Esophagus muscularis mucosa (tissue), 4 donors: Measurements from ENCODE around the gene COQ2. TPM values are rescaled to one million over a fixed set of nuclear protein-coding genes. Genes with fewer than 3 reads are reported as not detected.

Experiments used
- DNase-seq: peaks from one replicate; pipeline ENCODE4 v3.0.0-alpha.2; 2017; ENCODE audit errors: extremely low spot score
- H3K27ac ChIP-seq, 4 donors: fragments of 200-600 bp; sonication (generic); replicated peaks in 1 of 4; 1 replicate in 3 of 4; 2 replicates in 1 of 4; pipeline ENCODE4 v1.5.1; 2016 to 2019; ENCODE audit warnings: mild to moderate bottlenecking in 1 of 4
- H3K27me3 ChIP-seq, 4 donors: fragments of 200-600 bp; sonication (generic); one replicate each; pipeline versions ENCODE4 v1.5.1 to v1.6.0; 2016 to 2019
- H3K36me3 ChIP-seq, 4 donors: fragments of 200-600 bp; sonication (generic); one replicate each; pipeline ENCODE4 v1.5.1; 2016 to 2019
- H3K4me1 ChIP-seq, 4 donors: fragments of 200-600 bp; sonication (generic); one replicate each; pipeline ENCODE4 v1.5.1; 2016 to 2019
- H3K4me3 ChIP-seq, 4 donors: fragments of 200-600 bp; sonication (generic); 1 replicate in 2 of 4; 2 replicates in 2 of 4; pipeline ENCODE4 v1.5.1; 2016 to 2019; ENCODE audit warnings: mild to moderate bottlenecking in 4 of 4, moderate library complexity in 1 of 4
- H3K9me3 ChIP-seq, 4 donors: fragments of 200-600 bp; sonication (generic); 1 replicate in 3 of 4; 2 replicates in 1 of 4; pipeline ENCODE4 v1.5.1; 2016 to 2019
- EP300 ChIP-seq: sonication (generic); formaldehyde crosslinking; IDR thresholded peaks from one replicate; pipeline ENCODE4 v1.6.1; 2017; ENCODE audit warnings: antibody characterized with exemption
- POLR2A ChIP-seq: fragments of 450-650 bp; IDR thresholded peaks from one replicate; pipeline ENCODE4 v1.6.1; 2017; ENCODE audit warnings: antibody characterized with exemption, moderate library complexity, mild to moderate bottlenecking, low read depth
- POLR2AphosphoS5 ChIP-seq, 2 donors: sonication (generic); formaldehyde crosslinking; IDR thresholded peaks; one replicate each; pipeline ENCODE4 v1.6.1; 2017; ENCODE audit warnings: antibody characterized with exemption in 2 of 2
- WGBS: methylation state at CpG from one replicate; pipeline ENCODE4 v1.1.5; 2018; 5-methylcytosine and 5-hydroxymethylcytosine counted together
- intact Hi-C: fragments of 100-400 bp; cut with DNase I; formaldehyde crosslinking; loops from one replicate; pipeline ENCODE4 v1.15.1; 2023
- total RNA-seq, 4 donors: library from RNA; depleted of rRNA; stranded (reverse); fragments of >200 nt; gene quantifications; one replicate each; pipeline versions ENCODE4 v1.1.0 to v1.2.1, GENCODE V29; 2016
- TF ChIP-seq, protein P1 (sequence below), 3 experiments: fragments of 200-600 bp in 2 of 3; fragments of 450-650 bp in 1 of 3; sonication (generic) in 2 of 3; IDR thresholded peaks; one replicate each; pipeline ENCODE4 v1.5.1; 2017 to 2019; ENCODE audit warnings: antibody characterized with exemption in 3 of 3, mild to moderate bottlenecking in 2 of 3, moderate library complexity in 1 of 3

Gene COQ2
- total RNA-seq, 4 donors from 2014 or later: 4.6 to 6.5 (median 5.4) TPM

DNA sequence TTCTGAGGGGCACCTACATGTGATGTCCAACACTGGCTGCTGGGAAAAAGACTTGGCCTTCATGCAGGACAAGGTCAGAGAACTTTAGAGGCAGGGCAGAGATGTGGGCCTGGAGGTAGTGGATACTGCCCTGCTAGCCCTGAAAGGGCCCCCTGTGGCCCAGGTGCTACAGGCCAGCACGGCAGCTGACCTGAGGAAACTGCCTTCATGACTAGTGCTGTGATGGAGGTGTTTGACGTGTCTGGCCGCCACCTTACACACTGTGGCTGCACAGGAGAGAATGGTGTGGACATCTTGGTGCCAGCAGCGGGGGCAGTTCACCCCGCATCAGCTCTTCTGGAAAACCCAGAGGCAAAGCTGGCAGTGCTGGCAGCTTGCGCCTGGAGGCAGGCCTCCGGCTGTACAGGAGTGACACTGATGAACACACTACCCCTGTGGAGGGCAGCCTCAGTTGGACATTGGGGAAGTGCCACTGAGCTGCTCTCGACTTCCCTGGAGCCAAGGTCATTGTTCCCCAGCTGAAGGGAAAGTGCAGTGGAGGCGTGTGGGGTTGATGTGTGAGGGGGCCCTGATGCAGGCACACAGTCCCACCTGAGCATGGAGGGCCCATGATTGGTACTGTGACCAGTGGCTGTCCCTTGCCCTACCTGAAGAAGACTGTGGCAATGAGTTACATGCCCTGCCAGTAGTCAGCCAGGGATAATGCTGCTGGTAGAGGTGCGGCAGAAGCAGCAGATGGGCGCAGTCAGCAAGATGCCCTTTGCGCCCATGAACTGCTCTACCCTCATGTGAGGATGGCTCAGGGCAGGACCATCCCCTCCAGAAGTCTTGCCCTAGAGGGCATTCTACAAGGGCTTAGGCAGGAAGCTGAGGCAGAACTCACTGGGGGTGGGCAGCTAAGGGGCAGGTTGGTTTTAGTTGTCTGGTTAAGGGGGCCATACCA is 36.9 kb downstream of the COQ2 start:
- TF ChIP-seq, protein P1, sequence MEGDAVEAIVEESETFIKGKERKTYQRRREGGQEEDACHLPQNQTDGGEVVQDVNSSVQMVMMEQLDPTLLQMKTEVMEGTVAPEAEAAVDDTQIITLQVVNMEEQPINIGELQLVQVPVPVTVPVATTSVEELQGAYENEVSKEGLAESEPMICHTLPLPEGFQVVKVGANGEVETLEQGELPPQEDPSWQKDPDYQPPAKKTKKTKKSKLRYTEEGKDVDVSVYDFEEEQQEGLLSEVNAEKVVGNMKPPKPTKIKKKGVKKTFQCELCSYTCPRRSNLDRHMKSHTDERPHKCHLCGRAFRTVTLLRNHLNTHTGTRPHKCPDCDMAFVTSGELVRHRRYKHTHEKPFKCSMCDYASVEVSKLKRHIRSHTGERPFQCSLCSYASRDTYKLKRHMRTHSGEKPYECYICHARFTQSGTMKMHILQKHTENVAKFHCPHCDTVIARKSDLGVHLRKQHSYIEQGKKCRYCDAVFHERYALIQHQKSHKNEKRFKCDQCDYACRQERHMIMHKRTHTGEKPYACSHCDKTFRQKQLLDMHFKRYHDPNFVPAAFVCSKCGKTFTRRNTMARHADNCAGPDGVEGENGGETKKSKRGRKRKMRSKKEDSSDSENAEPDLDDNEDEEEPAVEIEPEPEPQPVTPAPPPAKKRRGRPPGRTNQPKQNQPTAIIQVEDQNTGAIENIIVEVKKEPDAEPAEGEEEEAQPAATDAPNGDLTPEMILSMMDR (IDR thresholded peaks at IDR 0.05): no peak
- no peak for TF ChIP-seq POLR2A
- TF ChIP-seq EP300: no peak
- TF ChIP-seq POLR2AphosphoS5 (IDR thresholded peaks at IDR 0.05): no peak
- intact Hi-C loops: loop anchor here (5.0 kb wide), 1 partner anchor 130 kb away; no protein-coding TSS in a partner anchor
- Histone ChIP-seq H3K27me3 (no peaks in the 10 kb centered on the region), H3K4me3 (no peak overlapping the region), H3K27ac (no peak overlapping the region), H3K36me3 (no peaks in the 10 kb centered on the region), H3K9me3 (no peaks in the 10 kb centered on the region), H3K4me1 (no peaks in the 10 kb centered on the region)
- WGBS: 87% methylated on average over 12 of the region's 12 CpGs
- DNase-seq: no peak

DNA sequence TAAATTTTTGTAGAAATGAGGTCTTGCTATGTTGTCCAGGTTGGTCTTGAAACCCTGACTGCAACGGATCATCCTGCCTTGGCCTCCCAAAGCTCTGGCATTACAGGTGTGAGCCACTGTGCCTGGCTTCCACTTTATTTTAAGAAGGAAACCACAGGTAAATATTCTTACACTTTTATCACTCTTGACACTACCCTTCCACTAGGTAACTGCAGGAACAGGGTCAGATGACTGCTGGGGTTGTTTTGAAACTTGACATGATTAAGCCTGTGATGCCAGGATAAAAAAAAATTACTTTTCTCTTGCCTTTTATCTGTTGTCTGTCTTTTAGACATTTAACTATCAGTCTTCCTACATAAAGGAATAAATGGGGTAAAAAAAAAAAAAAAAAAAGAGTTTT is 43.5 kb downstream of the COQ2 start:
- no peaks in the 10 kb centered on the region for H3K9me3 ChIP-seq
- 100% methylated on average over 1 of the region's 1 CpG for WGBS
- intact Hi-C loops: no loop called here
- H3K4me3 ChIP-seq: no peak overlapping the region
- H3K4me1 ChIP-seq: no peaks in the 10 kb centered on the region
- H3K27me3 ChIP-seq: no peaks in the 10 kb centered on the region
- no peak overlapping the region for H3K27ac ChIP-seq
- TF ChIP-seq POLR2A: no peak
- no peak for TF ChIP-seq POLR2AphosphoS5 (IDR thresholded peaks at IDR 0.05)
- no peak for TF ChIP-seq EP300
- TF ChIP-seq, protein P1 (IDR thresholded peaks at IDR 0.05): no peak
- H3K36me3 ChIP-seq: no peaks in the 10 kb centered on the region
- DNase-seq: no peak

- Histone ChIP-seq H3K9me3 (no peaks in the 10 kb centered on the region), H3K36me3 (no peaks in the 10 kb centered on the region), H3K27me3 (no peaks in the 10 kb centered on the region), H3K27ac (no peak overlapping the region), H3K4me1 (no peaks in the 10 kb centered on the region), H3K4me3 (no peak overlapping the region)
- WGBS: 85% methylated on average over 4 of the region's 4 CpGs
- intact Hi-C loops: no loop called here
- no peak for DNase-seq
- TF ChIP-seq POLR2AphosphoS5 (IDR thresholded peaks at IDR 0.05) (no peak), EP300 (no peak), POLR2A (no peak)
- TF ChIP-seq, protein P1 (IDR thresholded peaks at IDR 0.05): no peak
Observed at GRCh38 chr4:83240379-83240875, 44.2 kb downstream of the COQ2 start.

GRCh38 chr4:83238393-83239248 is 46.0 kb downstream of the COQ2 start:
- Histone ChIP-seq H3K4me1 (no peaks in the 10 kb centered on the region), H3K4me3 (no peak overlapping the region), H3K9me3 (no peaks in the 10 kb centered on the region), H3K27ac (no peak overlapping the region), H3K36me3 (no peaks in the 10 kb centered on the region), H3K27me3 (no peaks in the 10 kb centered on the region)
- intact Hi-C loops: no loop called here
- peak; percentile 12 for DNase-seq
- WGBS: 85% methylated on average over 4 of the region's 4 CpGs
- TF ChIP-seq, protein P1 (IDR thresholded peaks at IDR 0.05): no peak
- no peak for TF ChIP-seq EP300
- TF ChIP-seq POLR2A: no peak
- TF ChIP-seq POLR2AphosphoS5 (IDR thresholded peaks at IDR 0.05): no peak
